Trophoblast cell (in vitro differentiated cells and primary cell): ENCODE data around the gene CRK.
A peak's percentile ranks its signal among the peaks of the same experiment; 100 is the strongest.
"Not testable (repeated sequence)": the region's sequence is repeated elsewhere in the genome, so short reads cannot be mapped to it uniquely, and the experiment has no call there.

Experiments used
- DNase-seq, 2 donors: peaks; one replicate each; pipeline ENCODE4 v3.0.0-alpha.2; 2016
- H2AFZ ChIP-seq: 2 replicates; pipeline ENCODE4 v1.6.1; 2013; ENCODE audit warnings: low read length, moderate library complexity, mild to moderate bottlenecking; ENCODE audit not compliant: insufficient read depth, poor library complexity
- H2AK5ac ChIP-seq: 2 replicates; pipeline ENCODE4 v1.6.1; 2013; ENCODE audit warnings: mild to moderate bottlenecking, low read length
- H2BK120ac ChIP-seq: 2 replicates; pipeline ENCODE4 v1.6.1; 2013; ENCODE audit warnings: low read length, mild to moderate bottlenecking, moderate library complexity; ENCODE audit not compliant: insufficient read depth, poor library complexity
- H2BK12ac ChIP-seq: 2 replicates; pipeline ENCODE4 v1.6.1; 2013; ENCODE audit warnings: mild to moderate bottlenecking, low read length, moderate library complexity
- H2BK5ac ChIP-seq: 2 replicates; pipeline ENCODE4 v1.6.1; 2013; ENCODE audit warnings: low read length, low read depth, moderate library complexity, mild to moderate bottlenecking; ENCODE audit not compliant: poor library complexity
- H3K14ac ChIP-seq: 2 replicates; pipeline ENCODE4 v1.6.1; 2013; ENCODE audit warnings: mild to moderate bottlenecking, low read length
- H3K18ac ChIP-seq: 2 replicates; pipeline ENCODE4 v1.6.1; 2013; ENCODE audit warnings: mild to moderate bottlenecking, low read length
- H3K23ac ChIP-seq: 2 replicates; pipeline ENCODE4 v1.6.1; 2013; ENCODE audit warnings: low read length
- H3K27ac ChIP-seq: 2 replicates; pipeline ENCODE4 v1.5.1; 2013; ENCODE audit warnings: low read depth, mild to moderate bottlenecking, inconsistent platforms, low read length, moderate library complexity
- H3K27me3 ChIP-seq: 2 replicates; pipeline ENCODE4 v1.6.1; 2013; ENCODE audit warnings: inconsistent platforms, mild to moderate bottlenecking, low read length, moderate library complexity; ENCODE audit not compliant: insufficient read depth
- H3K36me3 ChIP-seq, 2 experiments: 1 replicate in 1 of 2; 2 replicates in 1 of 2; pipeline ENCODE4 v1.6.1; 2013; ENCODE audit warnings: low read length in 2 of 2, mild to moderate bottlenecking in 2 of 2, moderate library complexity in 1 of 2; ENCODE audit not compliant: insufficient read depth in 2 of 2, control insufficient read depth in 1 of 2
- H3K4ac ChIP-seq: 2 replicates; pipeline ENCODE4 v1.6.1; 2013; ENCODE audit warnings: low read depth, mild to moderate bottlenecking, low read length, moderate library complexity
- H3K4me1 ChIP-seq, 2 experiments: 1 replicate in 1 of 2; 2 replicates in 1 of 2; pipeline ENCODE4 v1.6.1; 2013; ENCODE audit warnings: low read length in 2 of 2, mild to moderate bottlenecking in 2 of 2, moderate library complexity in 1 of 2; ENCODE audit not compliant: insufficient read depth in 2 of 2, control insufficient read depth in 1 of 2
- H3K4me2 ChIP-seq: 2 replicates; pipeline ENCODE4 v1.6.1; 2013; ENCODE audit warnings: inconsistent platforms, mild to moderate bottlenecking, low read length, moderate library complexity
- H3K4me3 ChIP-seq: 2 replicates; pipeline ENCODE4 v1.5.1; 2013; ENCODE audit warnings: mild to moderate bottlenecking, low read depth, low read length, inconsistent platforms
- H3K79me1 ChIP-seq: one replicate; pipeline ENCODE4 v1.6.1; 2013; ENCODE audit warnings: low read length
- H3K79me2 ChIP-seq: 2 replicates; pipeline ENCODE4 v1.6.1; 2013; ENCODE audit warnings: low read length, mild to moderate bottlenecking; ENCODE audit not compliant: control insufficient read depth, insufficient read depth, poor library complexity
- H3K9ac ChIP-seq: 2 replicates; pipeline ENCODE4 v1.6.1; 2013; ENCODE audit warnings: mild to moderate bottlenecking, low read length
- H3K9me3 ChIP-seq: 2 replicates; pipeline ENCODE4 v1.6.1; 2013; ENCODE audit warnings: low read depth, mild to moderate bottlenecking, control low read depth, inconsistent platforms, low read length; ENCODE audit not compliant: insufficient read depth
- H4K12ac ChIP-seq: 2 replicates; pipeline ENCODE4 v1.6.1; 2013; ENCODE audit warnings: low read depth, mild to moderate bottlenecking, low read length, moderate library complexity
- H4K8ac ChIP-seq: 2 replicates; pipeline ENCODE4 v1.6.1; 2013; ENCODE audit warnings: low read depth, mild to moderate bottlenecking, low read length, moderate library complexity
- H4K91ac ChIP-seq: one replicate; pipeline ENCODE4 v1.6.1; 2013; ENCODE audit warnings: low read depth, mild to moderate bottlenecking, low read length, moderate library complexity
- WGBS: extraction: QIAGEN DNeasy Blood & Tissue Kit; methylation state at CpG from one replicate; pipeline ENCODE4 v1.1.7; 2013; ENCODE audit warnings: missing lambda C conversion rate; ENCODE audit not compliant: insufficient read length, insufficient coverage; ENCODE audit errors: extremely low coverage; 5-methylcytosine and 5-hydroxymethylcytosine counted together

Gene CRK

DNA sequence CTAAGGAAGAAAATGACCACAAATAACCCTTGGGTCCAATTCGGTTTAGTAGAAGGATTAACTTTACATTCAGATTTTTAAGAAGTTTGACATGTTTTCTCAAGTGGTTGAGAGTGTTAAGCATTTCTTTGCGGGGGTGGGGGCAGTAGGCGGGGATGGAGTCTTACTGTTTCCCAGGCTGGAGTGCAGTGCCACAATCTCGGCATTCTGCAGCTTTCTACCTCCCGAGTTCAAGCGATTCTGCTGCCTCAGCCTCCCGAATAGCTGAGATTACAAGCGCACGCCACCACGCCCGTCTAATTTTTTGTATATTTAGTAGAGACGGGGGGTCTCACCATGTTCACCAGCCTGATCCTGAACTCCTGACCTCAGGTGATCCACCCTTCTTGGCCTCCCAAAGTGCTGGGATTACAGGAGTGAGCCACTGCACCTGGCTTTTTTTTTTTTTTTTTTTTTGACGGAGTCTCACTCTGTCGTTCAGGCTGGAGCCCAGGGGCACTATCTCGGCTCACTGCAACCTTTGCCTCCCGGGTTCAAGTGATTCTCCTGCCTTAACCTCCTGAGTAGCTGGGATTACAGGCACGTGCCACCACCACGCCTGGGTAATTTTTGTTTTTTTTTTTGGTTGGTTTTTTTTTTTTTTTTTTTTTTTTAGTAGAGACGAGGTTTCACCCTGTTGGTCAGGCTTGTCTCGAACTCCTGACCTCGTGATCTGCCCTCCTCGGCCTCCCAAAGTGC lies 68.4 kb downstream of the CRK start:
- not testable (repeated sequence) for H2AFZ ChIP-seq, H3K23ac ChIP-seq, H4K91ac ChIP-seq, H2BK5ac ChIP-seq, H3K4me3 ChIP-seq, H3K14ac ChIP-seq, H3K9ac ChIP-seq, H3K18ac ChIP-seq, H2BK12ac ChIP-seq, H2BK120ac ChIP-seq, H3K27me3 ChIP-seq, H3K9me3 ChIP-seq, H3K79me1 ChIP-seq, H2AK5ac ChIP-seq, H4K8ac ChIP-seq, H3K4me2 ChIP-seq, H4K12ac ChIP-seq, H3K27ac ChIP-seq
- Histone ChIP-seq H3K79me2 (peaks cover 58% of the 10 kb centered on the region), H3K36me3 (peaks cover 9 to 14% of the 10 kb centered on the region in 2 experiments), H3K4ac (peak overlapping the region; percentile 93), H3K4me1 (peaks cover 12 to 15% of the 10 kb centered on the region in 2 experiments)
- no CpG with 5 or more reads among the region's 22 CpGs for WGBS
- peak in 1 of 2 donors; percentile 48 for DNase-seq

DNA sequence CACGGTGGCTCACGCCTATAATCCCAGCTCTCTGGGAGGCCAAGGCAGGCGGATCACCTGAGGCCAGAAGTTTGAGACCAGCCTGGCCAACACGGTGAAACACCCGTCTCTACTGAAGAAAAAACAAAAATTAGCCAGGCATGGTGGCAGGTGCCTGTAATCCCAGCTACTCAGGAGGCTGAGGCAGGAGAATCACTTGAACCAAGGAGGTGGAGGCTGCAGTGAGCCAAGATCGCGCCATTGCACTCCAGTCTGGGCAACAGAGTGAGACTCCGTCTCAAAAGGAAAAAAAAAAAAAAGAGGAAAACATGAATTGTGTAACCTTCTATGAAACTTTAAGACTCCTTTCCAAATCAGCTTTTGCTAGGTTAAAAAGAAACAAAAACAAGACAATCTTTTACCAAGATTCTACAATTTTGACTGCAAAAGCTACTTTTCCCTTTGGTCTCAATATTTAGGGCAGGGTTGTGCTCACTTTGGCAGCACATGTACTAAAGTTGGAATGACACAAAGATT lies 69.3 kb downstream of the CRK start:
- peaks cover 9 to 13% of the 10 kb centered on the region in 2 experiments for H3K36me3 ChIP-seq
- H3K9me3 ChIP-seq, H3K4me3 ChIP-seq, H4K8ac ChIP-seq, H2BK12ac ChIP-seq, H3K18ac ChIP-seq, H3K27ac ChIP-seq, H2BK120ac ChIP-seq, H3K9ac ChIP-seq, DNase-seq, H3K23ac ChIP-seq, H2AFZ ChIP-seq, H3K4me2 ChIP-seq, H3K27me3 ChIP-seq, H2BK5ac ChIP-seq, H4K12ac ChIP-seq, H2AK5ac ChIP-seq, H3K79me1 ChIP-seq, H3K14ac ChIP-seq, H4K91ac ChIP-seq: not testable (repeated sequence)
- WGBS = no CpG with 5 or more reads among the region's 8 CpGs
- peaks cover 10 to 12% of the 10 kb centered on the region in 2 experiments for H3K4me1 ChIP-seq
- peak overlapping the region; percentile 98 for H3K4ac ChIP-seq
- H3K79me2 ChIP-seq = peaks cover 52% of the 10 kb centered on the region

DNA sequence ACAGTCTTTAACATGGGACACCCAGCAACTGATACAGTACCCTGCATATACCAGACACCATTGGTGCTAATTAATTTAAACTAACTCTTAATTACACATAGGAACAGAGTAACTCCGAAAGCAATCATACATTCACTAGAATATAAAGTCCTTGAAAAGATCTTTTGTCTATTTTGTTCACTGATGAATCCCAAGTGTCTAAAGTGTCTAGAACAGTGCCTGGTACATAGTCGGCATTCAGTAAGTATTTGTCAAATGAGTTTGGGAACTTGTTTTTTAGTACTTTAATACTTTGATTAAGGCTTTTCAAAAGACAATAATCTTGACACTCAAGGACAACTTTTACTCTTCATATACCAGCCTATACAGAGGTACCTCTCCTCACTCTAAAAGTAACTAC lies 69.8 kb downstream of the CRK start:
- Histone ChIP-seq H3K4ac (peak overlapping the region; percentile 98), H4K91ac (no peak overlapping the region), H3K4me1 (peaks cover 10 to 13% of the 10 kb centered on the region in 2 experiments), H2AFZ (no peak overlapping the region), H3K14ac (no peak overlapping the region), H3K79me2 (peaks cover 53% of the 10 kb centered on the region), H3K9ac (no peak overlapping the region), H2BK12ac (no peak overlapping the region), H3K18ac (no peak overlapping the region), H3K9me3 (no peaks in the 10 kb centered on the region), H3K4me2 (no peak overlapping the region), H4K8ac (no peak overlapping the region), H2BK5ac (no peak overlapping the region), H3K36me3 (peaks cover 10 to 12% of the 10 kb centered on the region in 2 experiments), H3K27me3 (no peaks in the 10 kb centered on the region), H2AK5ac (no peak overlapping the region), H3K27ac (no peak overlapping the region), H3K79me1 (peaks cover 2% of the 10 kb centered on the region), H3K4me3 (no peak overlapping the region), H2BK120ac (no peak overlapping the region), H4K12ac (no peak overlapping the region), H3K23ac (no peak overlapping the region)
- DNase-seq = no peak
- WGBS = no CpG with 5 or more reads among the region's 2 CpGs

DNA sequence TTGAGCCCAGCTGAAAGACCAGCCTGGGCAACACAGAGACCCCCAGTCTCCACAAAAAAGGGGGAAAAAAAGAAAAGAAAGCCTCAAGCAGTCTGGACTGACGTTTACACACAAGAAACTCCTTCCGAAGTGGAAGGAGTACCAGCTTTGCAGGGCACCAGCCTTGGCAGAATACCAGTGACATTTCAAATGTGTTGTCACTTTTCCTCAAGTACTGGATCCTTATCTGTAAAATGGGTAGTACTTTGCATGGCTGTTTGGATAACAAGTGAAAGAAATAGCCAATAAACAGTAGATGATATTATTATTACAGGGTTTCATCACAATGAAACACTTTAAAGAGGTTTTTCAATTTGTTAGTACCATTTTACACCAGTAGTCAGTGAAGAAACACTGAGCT lies 70.2 kb downstream of the CRK start:
- H3K4me2 ChIP-seq = no peak overlapping the region
- no peak overlapping the region for H2BK120ac ChIP-seq
- no peak overlapping the region for H2BK12ac ChIP-seq
- no peak overlapping the region for H2AFZ ChIP-seq
- H3K4ac ChIP-seq = peak overlapping the region; percentile 97
- no peak overlapping the region for H3K14ac ChIP-seq
- H3K79me2 ChIP-seq = peaks cover 56% of the 10 kb centered on the region
- H3K27me3 ChIP-seq = no peaks in the 10 kb centered on the region
- H3K4me3 ChIP-seq = no peak overlapping the region
- H4K8ac ChIP-seq = no peak overlapping the region
- peaks cover 12% of the 10 kb centered on the region in 2 experiments for H3K36me3 ChIP-seq
- H2BK5ac ChIP-seq = no peak overlapping the region
- H3K23ac ChIP-seq = no peak overlapping the region
- H4K12ac ChIP-seq = no peak overlapping the region
- no peak overlapping the region for H3K18ac ChIP-seq
- no peaks in the 10 kb centered on the region for H3K9me3 ChIP-seq
- H3K79me1 ChIP-seq = peaks cover 2% of the 10 kb centered on the region
- peaks cover 10 to 16% of the 10 kb centered on the region in 2 experiments for H3K4me1 ChIP-seq
- H3K9ac ChIP-seq = no peak overlapping the region
- no CpG with 5 or more reads among the region's 2 CpGs for WGBS
- H3K27ac ChIP-seq = no peak overlapping the region
- no peak for DNase-seq
- no peak overlapping the region for H4K91ac ChIP-seq
- no peak overlapping the region for H2AK5ac ChIP-seq
